ENCODE data around the gene CXCR1. TPM values are rescaled to one million over a fixed set of nuclear protein-coding genes. Genes with fewer than 3 reads are reported as not detected.
A peak's percentile ranks its signal among the peaks of the same experiment; 100 is the strongest.

Gene CXCR1
- total and polyA plus RNA-seq, 5 experiments from 2014 or later, result 0.39 TPM; not detected in 4

- POLR2A ChIA-PET, result no interaction called here
- DNase-seq (no peak), ATAC-seq (no peak)
- Mint-ChIP-seq H3K27ac (peak overlapping the region in 2 of 10 donors; percentile 33 to 44), H3K9me3 (peaks cover 0 to 2% (median 0%) of the 10 kb centered on the region in 9 donors), H3K27me3 (peaks cover 0 to 6% (median 1%) of the 10 kb centered on the region in 5 donors), H3K36me3 (peaks cover 0 to 2% (median 0%) of the 10 kb centered on the region in 3 donors), H3K4me3 (no peak overlapping the region), H3K4me1 (peaks cover 0 to 9% (median 1%) of the 10 kb centered on the region in 4 donors)
Observed at GRCh38 chr2:218152777-218153176, 14.0 kb downstream of the CXCR1 start.

GRCh38 chr2:218152172-218152571, 14.6 kb downstream of the CXCR1 start:
- POLR2A ChIA-PET, result no interaction called here
- no peaks in the 10 kb centered on the region for H3K9me3 Mint-ChIP-seq
- DNase-seq, result no peak
- peak overlapping the region in 1 of 10 donors; percentile 72 for H3K27ac Mint-ChIP-seq
- H3K27me3 Mint-ChIP-seq, result peaks cover 0 to 4% (median 1%) of the 10 kb centered on the region in 5 donors
- no peak for ATAC-seq
- peaks cover 0 to 9% (median 1%) of the 10 kb centered on the region in 4 donors for H3K4me1 Mint-ChIP-seq
- H3K4me3 Mint-ChIP-seq, result no peak overlapping the region
- H3K36me3 Mint-ChIP-seq, result no peaks in the 10 kb centered on the region

DNA sequence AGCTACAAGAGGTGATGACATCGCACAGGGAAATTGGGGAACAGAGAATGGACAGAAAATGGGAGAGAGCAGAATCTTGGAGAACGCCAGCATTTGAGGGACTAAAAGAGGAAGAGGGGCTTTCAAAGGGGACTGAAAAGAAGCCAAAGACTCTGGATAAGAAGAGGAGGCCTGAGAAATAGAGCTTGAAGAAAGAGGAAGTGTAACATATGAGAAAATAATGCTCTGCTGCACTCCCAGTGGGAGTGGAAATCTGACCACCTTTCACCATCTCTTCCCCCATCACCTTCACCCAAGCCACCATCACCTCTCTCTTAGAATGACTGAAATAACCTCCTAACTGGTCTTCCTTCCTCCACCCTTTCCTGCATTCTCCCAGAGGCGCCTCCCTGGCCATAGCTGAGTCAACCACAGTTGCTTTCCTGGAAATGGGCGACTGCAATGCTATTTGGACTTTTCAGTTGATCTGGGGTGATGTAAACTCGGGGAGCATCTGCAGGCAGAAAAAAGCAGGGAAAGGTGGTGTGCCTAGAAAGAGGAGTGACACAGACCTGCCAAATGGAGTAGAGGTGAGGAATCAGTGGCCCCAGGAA, 16.8 kb downstream of the CXCR1 start:
- peaks cover 0 to 3% (median 0%) of the 10 kb centered on the region in 9 donors for H3K9me3 Mint-ChIP-seq
- POLR2A ChIA-PET, result no interaction called here

GRCh38 chr2:218149098-218149497, 17.7 kb downstream of the CXCR1 start:
- ATAC-seq (no peak), DNase-seq (no peak)
- Mint-ChIP-seq H3K36me3 (peaks cover 0 to 4% (median 0%) of the 10 kb centered on the region in 3 donors), H3K27me3 (peaks cover 0 to 4% (median 1%) of the 10 kb centered on the region in 5 donors), H3K27ac (no peak overlapping the region), H3K4me3 (no peak overlapping the region), H3K4me1 (peaks cover 0 to 9% (median 1%) of the 10 kb centered on the region in 4 donors), H3K9me3 (peaks cover 0 to 9% (median 0%) of the 10 kb centered on the region in 9 donors)
- POLR2A ChIA-PET, result no interaction called here

More for the DNA sequence above, 16.8 kb downstream of the CXCR1 start:
- Mint-ChIP-seq H3K4me3 (no peak overlapping the region), H3K4me1 (peaks cover 0 to 9% (median 1%) of the 10 kb centered on the region in 4 donors), H3K27ac (no peak overlapping the region), H3K27me3 (peaks cover 0 to 4% (median 1%) of the 10 kb centered on the region in 5 donors), H3K36me3 (peaks cover 0 to under 1% (median 0%) of the 10 kb centered on the region in 3 donors)
- no peak for DNase-seq
- no peak for ATAC-seq

GRCh38 chr2:218146056-218146455, 20.7 kb downstream of the CXCR1 start:
- Mint-ChIP-seq H3K36me3 (peaks cover 0 to 4% (median 0%) of the 10 kb centered on the region in 3 donors), H3K27me3 (peaks cover 0 to 6% (median 3%) of the 10 kb centered on the region in 5 donors), H3K4me3 (no peak overlapping the region), H3K4me1 (peaks cover 0 to 9% (median 0%) of the 10 kb centered on the region in 4 donors), H3K27ac (no peak overlapping the region), H3K9me3 (peaks cover 0 to 11% (median 0%) of the 10 kb centered on the region in 9 donors)
- no peak for ATAC-seq
- DNase-seq, result no peak
- POLR2A ChIA-PET, result interaction anchor here (0.6 kb wide), 1 partner anchor 54 kb away, joined by 4 read pairs; no protein-coding TSS in a partner anchor

DNA sequence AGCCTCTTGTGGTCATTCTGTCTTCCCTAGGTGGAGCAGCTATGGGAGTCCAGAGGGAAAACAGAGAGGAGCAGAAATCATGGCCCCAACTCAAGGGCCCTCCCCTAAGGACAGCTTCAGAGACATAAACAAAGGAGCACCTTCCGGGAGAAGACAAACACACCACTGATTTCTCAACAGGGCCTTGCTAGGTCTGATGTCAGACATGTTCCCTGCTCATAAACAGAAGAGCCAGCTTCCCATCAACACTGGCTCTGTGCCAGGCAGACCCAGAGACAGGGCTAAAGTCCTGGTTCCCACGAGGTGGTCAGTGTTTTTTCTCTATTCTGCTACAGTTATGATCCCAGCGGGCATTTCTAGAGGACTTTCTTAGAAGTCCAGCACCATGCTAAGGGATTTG, 21.6 kb downstream of the CXCR1 start:
- peak overlapping the region in 1 of 10 donors; percentile 14 for H3K27ac Mint-ChIP-seq

DNA sequence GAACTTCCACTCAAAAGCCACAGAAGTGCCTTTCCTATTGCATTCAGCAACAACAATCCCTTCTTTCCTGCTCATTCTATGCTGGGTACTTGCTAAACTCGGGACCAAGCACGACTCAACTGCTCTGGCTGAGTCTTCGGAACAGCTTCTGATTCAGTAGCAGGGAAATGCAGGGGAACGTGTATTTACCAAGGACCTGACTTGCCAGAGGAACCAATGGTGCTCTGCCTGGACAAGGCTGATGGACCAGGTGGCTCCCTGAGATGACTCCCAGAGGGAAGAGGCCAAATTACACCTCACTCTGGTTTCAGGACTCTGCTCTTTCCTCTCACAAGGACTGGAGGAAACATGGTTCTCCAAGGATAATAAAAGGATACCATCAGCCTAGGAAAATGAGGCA, 28.7 kb downstream of the CXCR1 start:
- Mint-ChIP-seq H3K27me3 (peaks cover 24 to 47% (median 31%) of the 10 kb centered on the region in 5 donors), H3K4me3 (no peak overlapping the region), H3K9me3 (no peaks in the 10 kb centered on the region), H3K27ac (no peak overlapping the region), H3K36me3 (no peaks in the 10 kb centered on the region), H3K4me1 (peaks cover 0 to 4% (median 0%) of the 10 kb centered on the region in 4 donors)
- POLR2A ChIA-PET, result no interaction called here
- ATAC-seq (no peak), DNase-seq (no peak)

More for the DNA sequence above, 21.6 kb downstream of the CXCR1 start:
- Mint-ChIP-seq H3K9me3 (peaks cover 0 to 11% (median 0%) of the 10 kb centered on the region in 9 donors), H3K4me1 (peaks cover 0 to 9% (median 0%) of the 10 kb centered on the region in 4 donors), H3K36me3 (peaks cover 0 to 4% (median 0%) of the 10 kb centered on the region in 3 donors), H3K4me3 (no peak overlapping the region), H3K27me3 (peaks cover 0 to 8% (median 6%) of the 10 kb centered on the region in 5 donors)
- DNase-seq (no peak), ATAC-seq (no peak)
- POLR2A ChIA-PET, result no interaction called here

DNA sequence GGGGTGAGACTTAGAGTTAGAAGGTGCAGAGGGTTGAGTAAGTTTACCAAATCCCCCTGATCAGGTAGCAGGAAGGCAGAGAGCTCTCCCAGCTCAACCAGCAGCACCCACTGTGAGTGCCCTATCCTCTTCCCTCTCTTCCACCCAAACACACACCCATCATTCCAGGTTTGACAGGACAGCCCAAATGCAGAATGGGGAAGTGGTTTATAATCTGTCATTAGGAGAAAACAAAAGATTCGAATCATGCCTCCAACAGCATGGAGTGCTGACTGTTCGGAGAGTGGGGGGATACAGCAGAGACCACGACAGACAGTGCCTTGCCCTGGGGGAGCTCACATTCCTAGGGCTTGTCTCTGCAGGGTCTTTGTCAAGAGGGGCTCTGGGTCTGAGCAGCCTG, 29.2 kb downstream of the CXCR1 start:
- DNase-seq, result no peak
- Mint-ChIP-seq H3K36me3 (no peaks in the 10 kb centered on the region), H3K4me3 (no peak overlapping the region), H3K4me1 (peaks cover 0 to 4% (median 0%) of the 10 kb centered on the region in 4 donors), H3K27me3 (peaks cover 24 to 47% (median 31%) of the 10 kb centered on the region in 5 donors), H3K27ac (no peak overlapping the region), H3K9me3 (no peaks in the 10 kb centered on the region)
- no peak for ATAC-seq
- POLR2A ChIA-PET, result no interaction called here

DNA sequence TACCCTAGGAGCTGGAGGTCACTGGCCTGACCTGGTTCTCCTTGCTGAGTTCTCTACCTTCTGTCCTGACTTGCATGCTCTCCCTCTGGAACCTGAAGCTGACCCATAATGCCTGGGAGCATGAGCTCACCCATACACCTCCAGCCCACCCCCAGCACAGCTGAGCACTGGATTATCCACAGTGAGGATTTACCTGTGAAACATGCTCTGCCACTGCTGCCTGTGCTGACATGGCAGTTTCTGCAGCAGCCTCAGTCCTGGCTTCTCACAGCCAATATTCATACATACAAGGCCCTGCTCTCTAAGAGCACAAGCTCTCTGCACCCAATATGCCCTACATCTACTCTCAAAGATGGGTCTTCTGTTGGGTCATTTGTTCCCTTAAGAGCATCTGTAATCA, 35.9 kb downstream of the CXCR1 start:
- Mint-ChIP-seq H3K4me3 (no peak overlapping the region), H3K36me3 (no peaks in the 10 kb centered on the region), H3K4me1 (peaks cover 2 to 23% (median 3%) of the 10 kb centered on the region in 4 donors), H3K27ac (peak overlapping the region in 2 of 10 donors; percentile 4 to 60), H3K9me3 (no peaks in the 10 kb centered on the region), H3K27me3 (peaks cover 9 to 19% (median 14%) of the 10 kb centered on the region in 5 donors)
- POLR2A ChIA-PET, result no interaction called here
- ATAC-seq, result no peak
- no peak for DNase-seq

DNA sequence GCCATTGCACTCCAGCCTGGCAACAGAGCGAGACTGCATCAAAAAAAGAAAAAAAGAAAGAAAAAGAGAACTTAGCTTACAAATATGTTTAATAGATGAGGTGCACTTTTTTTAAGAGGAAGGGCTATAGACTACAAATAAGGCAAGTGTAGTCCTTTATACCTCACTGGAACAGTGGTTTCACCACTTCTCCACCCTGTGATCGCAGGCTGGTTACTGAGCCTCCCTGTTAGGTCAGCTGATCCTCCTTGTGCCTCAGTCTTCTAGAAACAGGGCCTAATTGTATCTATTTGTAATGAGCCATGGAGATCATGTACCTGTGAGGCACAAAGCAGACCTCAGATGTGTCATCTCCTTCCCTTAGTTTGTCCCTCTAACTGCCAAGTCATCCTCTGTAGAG, 36.4 kb downstream of the CXCR1 start:
- DNase-seq, result no peak

DNA sequence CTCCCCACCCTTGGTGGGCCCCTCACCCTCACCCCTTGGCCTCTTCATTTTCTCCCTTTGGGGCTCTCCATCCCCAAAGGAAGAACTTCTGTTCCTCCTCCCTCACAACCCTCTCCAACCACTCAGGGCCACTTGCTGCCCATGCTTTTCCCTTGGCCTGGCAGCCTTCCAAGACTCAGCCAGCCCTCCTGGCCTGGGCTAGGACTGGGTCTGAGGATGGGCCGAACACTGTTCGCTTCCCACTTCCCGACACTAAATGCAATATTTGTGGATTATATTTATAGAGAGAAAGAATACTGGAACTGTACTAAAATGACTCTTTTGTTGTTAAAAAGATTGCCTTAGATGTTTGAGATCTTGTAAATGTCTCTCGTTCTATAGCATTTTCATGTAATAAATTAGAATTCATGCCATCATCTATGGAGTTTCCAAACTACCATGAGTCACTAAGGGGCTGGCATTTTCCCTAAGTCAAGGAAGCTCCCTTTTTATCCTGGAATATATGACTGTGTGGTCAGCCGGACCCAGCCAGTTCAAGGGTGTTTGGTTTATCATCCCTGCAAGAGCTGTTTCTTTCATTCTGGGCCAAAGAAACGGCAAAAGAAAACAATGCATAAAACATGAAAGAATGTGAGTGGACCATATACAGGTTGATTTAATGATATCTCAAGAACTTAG, 37.2 kb downstream of the CXCR1 start:
- peak overlapping the region in 3 of 10 donors; percentile 15 to 36 (median 31) for H3K27ac Mint-ChIP-seq
- H3K9me3 Mint-ChIP-seq, result peaks cover 0 to 2% (median 0%) of the 10 kb centered on the region in 9 donors
- H3K4me3 Mint-ChIP-seq, result peak overlapping the region in 1 of 10 donors; percentile 80
- H3K27me3 Mint-ChIP-seq, result peaks cover 9 to 21% (median 15%) of the 10 kb centered on the region in 5 donors
- DNase-seq, result no peak
- POLR2A ChIA-PET, result no interaction called here
- no peaks in the 10 kb centered on the region for H3K36me3 Mint-ChIP-seq
- no peak for ATAC-seq
- peaks cover 6 to 34% (median 9%) of the 10 kb centered on the region in 4 donors for H3K4me1 Mint-ChIP-seq

More for the DNA sequence above, 36.4 kb downstream of the CXCR1 start:
- no peaks in the 10 kb centered on the region for H3K36me3 Mint-ChIP-seq
- H3K4me3 Mint-ChIP-seq, result no peak overlapping the region
- no peaks in the 10 kb centered on the region for H3K9me3 Mint-ChIP-seq
- POLR2A ChIA-PET, result no interaction called here
- H3K27me3 Mint-ChIP-seq, result peaks cover 8 to 19% (median 14%) of the 10 kb centered on the region in 5 donors
- peak overlapping the region in 1 of 10 donors; percentile 4 for H3K27ac Mint-ChIP-seq
- no peak for ATAC-seq
- H3K4me1 Mint-ChIP-seq, result peaks cover 6 to 28% (median 8%) of the 10 kb centered on the region in 4 donors

GRCh38 chr2:218128781-218129457, 37.8 kb downstream of the CXCR1 start:
- H3K27ac Mint-ChIP-seq, result peak overlapping the region in 3 of 10 donors; percentile 15 to 60 (median 36)
- DNase-seq (no peak), ATAC-seq (no peak)
- peaks cover 9 to 20% (median 15%) of the 10 kb centered on the region in 5 donors for H3K27me3 Mint-ChIP-seq
- POLR2A ChIA-PET, result no interaction called here
- peak overlapping the region in 2 of 10 donors; percentile 35 to 80 for H3K4me3 Mint-ChIP-seq
- H3K9me3 Mint-ChIP-seq, result peaks cover 0 to 3% (median 0%) of the 10 kb centered on the region in 9 donors
- H3K36me3 Mint-ChIP-seq, result no peaks in the 10 kb centered on the region
- H3K4me1 Mint-ChIP-seq, result peaks cover 6 to 34% (median 9%) of the 10 kb centered on the region in 4 donors
